ENCODE results near the gene CACNA1C. TPM values are rescaled to one million over a fixed set of nuclear protein-coding genes. Genes with fewer than 3 reads are reported as not detected.

The CACNA1C gene
- total RNA-seq, 1 experiment from 2014 or later: not detected

DNA sequence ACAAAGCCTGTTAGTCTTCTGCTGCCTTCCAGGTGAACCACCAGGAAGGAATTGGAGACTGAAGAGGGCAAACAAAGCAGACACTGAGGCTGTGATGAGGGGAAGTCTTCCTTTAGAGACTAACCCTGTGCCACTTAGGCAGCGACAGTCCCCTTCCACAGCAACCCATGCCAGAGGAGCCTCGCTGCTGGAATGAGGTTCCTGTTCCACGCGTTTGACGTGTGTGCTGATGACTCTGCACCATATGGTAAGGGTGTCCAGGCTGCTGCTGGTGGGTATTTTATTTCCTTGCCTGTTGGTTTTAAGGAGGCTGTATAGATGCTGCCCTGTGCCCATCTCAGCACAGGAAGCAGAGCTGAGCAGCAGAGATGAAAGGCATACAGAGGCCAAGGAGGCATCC is 380.1 kb downstream of the CACNA1C start:
- Histone ChIP-seq H2AFZ (no peak overlapping the region), H3K27ac (no peak overlapping the region), H3K9me2 (ENCODE audit: insufficient read depth) (no peaks in the 10 kb centered on the region), H3K4me3 (no peak overlapping the region), H3K27me3 (ENCODE audit: insufficient read depth, low read depth) (peaks cover 75% of the 10 kb centered on the region), H3K4me2 (no peak overlapping the region), H4K20me1 (ENCODE audit: insufficient read depth) (no peaks in the 10 kb centered on the region), H3F3A (ENCODE audit: insufficient read depth, low read depth) (no peaks in the 10 kb centered on the region), H3K4me1 (replicated peaks; ENCODE audit: insufficient read depth) (no peaks in the 10 kb centered on the region), H3K79me2 (ENCODE audit: low read depth) (no peaks in the 10 kb centered on the region), H3K36me3 (ENCODE audit: low read depth) (no peaks in the 10 kb centered on the region), H3K9me3 (ENCODE audit: insufficient read depth, low read depth) (no peaks in the 10 kb centered on the region)
- no peak for DNase-seq
- CTCF ChIA-PET: no interaction called here
- BruUV-seq (replicated peaks): no TSS peak
- intact Hi-C loops (cut with micrococcal nuclease; ENCODE audit: unreplicated experiment): no loop called here
- POLR2A ChIA-PET (ENCODE audit: unreplicated experiment): no interaction called here
- TF ChIP-seq EZH2 (IDR thresholded peaks at IDR 0.05; ENCODE audit: low read depth): no peak
- no peak for TF ChIP-seq CTCF (conservative IDR thresholded peaks at IDR 0.05)

DNA sequence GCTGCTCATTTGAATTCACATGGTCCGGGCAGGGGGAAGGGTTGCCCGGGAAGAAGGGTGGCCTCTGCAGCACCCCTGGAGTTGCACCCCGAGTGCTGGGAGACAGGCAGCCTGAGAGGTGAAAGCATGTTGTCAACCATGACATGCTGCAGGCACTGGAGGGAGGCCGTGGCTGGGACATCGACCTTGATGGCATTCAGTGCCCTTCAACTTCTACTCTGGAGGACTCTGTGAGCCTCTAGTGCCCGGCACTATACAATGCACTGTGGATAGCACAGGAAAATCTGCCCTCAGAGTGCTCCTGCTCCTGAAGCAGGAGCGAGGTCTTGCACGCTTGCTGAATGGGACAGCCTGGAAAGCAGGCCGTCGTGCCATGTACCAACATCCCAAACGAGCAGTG is 382.7 kb downstream of the CACNA1C start:
- Histone ChIP-seq H3K4me3 (no peak overlapping the region), H3K27me3 (ENCODE audit: insufficient read depth, low read depth) (peaks cover 71% of the 10 kb centered on the region), H3K4me1 (replicated peaks; ENCODE audit: insufficient read depth) (no peaks in the 10 kb centered on the region), H3F3A (ENCODE audit: insufficient read depth, low read depth) (no peaks in the 10 kb centered on the region), H3K36me3 (ENCODE audit: low read depth) (no peaks in the 10 kb centered on the region), H3K9me3 (ENCODE audit: insufficient read depth, low read depth) (no peaks in the 10 kb centered on the region), H2AFZ (no peak overlapping the region), H3K4me2 (no peak overlapping the region), H3K79me2 (ENCODE audit: low read depth) (no peaks in the 10 kb centered on the region), H3K9me2 (ENCODE audit: insufficient read depth) (no peaks in the 10 kb centered on the region), H3K27ac (no peak overlapping the region), H4K20me1 (ENCODE audit: insufficient read depth) (no peaks in the 10 kb centered on the region)
- no peak for DNase-seq
- BruUV-seq (replicated peaks): no TSS peak
- TF ChIP-seq CTCF (conservative IDR thresholded peaks at IDR 0.05) (no peak), EZH2 (IDR thresholded peaks at IDR 0.05; ENCODE audit: low read depth) (no peak)
- intact Hi-C loops (cut with micrococcal nuclease; ENCODE audit: unreplicated experiment): no loop called here
- CTCF ChIA-PET: no interaction called here
- POLR2A ChIA-PET (ENCODE audit: unreplicated experiment): no interaction called here

DNA sequence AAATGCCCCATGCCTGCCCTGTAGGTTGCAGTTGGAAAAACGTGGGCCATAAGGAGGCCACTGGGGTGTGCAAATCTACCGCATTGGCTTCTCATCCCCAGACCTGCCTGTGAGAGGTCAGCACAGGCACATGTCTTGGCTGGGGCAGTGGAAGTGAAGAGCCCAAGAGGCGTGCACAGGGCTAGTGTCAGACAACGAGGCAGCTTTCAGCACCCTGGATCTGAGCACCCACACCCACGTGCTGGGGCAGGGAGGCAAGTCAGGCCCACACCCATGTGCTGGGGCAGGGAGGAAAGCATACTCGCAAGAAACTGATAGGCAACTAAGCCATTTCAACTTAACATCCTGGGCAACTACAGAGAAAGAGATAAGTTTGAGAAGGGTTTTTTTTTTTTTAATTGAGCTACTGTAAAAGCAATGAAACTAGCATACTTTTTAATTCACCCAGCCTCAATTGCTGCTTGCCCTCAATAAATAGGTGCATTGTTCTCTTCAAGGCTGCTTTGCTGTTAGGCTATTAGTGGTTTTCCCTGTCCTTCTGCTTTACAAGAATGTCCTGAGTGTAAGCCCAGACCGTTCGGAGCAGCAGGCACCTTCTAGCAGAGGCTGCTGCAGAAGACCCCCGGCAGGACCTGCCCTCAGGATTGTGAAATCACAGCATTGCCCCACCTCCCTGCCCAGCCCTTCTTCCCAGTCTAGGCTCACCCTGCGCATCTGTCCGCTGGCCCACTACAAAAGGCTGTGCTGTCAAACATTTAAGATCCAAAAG is 386.7 kb downstream of the CACNA1C start:
- H3K27me3 ChIP-seq (ENCODE audit: insufficient read depth, low read depth): peaks cover 67% of the 10 kb centered on the region
- no peaks in the 10 kb centered on the region for H3K9me3 ChIP-seq (ENCODE audit: insufficient read depth, low read depth)
- H3K4me1 ChIP-seq (replicated peaks; ENCODE audit: insufficient read depth): no peaks in the 10 kb centered on the region
- no peaks in the 10 kb centered on the region for H3K9me2 ChIP-seq (ENCODE audit: insufficient read depth)
- ChIA-PET CTCF (no interaction called here), POLR2A (ENCODE audit: unreplicated experiment) (no interaction called here)
- DNase-seq: no peak
- intact Hi-C loops (cut with micrococcal nuclease; ENCODE audit: unreplicated experiment): no loop called here
- H3K79me2 ChIP-seq (ENCODE audit: low read depth): no peaks in the 10 kb centered on the region
- TF ChIP-seq EZH2 (IDR thresholded peaks at IDR 0.05; ENCODE audit: low read depth): no peak
- TF ChIP-seq CTCF (conservative IDR thresholded peaks at IDR 0.05): no peak
- no TSS peak for BruUV-seq (replicated peaks)
- no peaks in the 10 kb centered on the region for H4K20me1 ChIP-seq (ENCODE audit: insufficient read depth)
- no peaks in the 10 kb centered on the region for H3F3A ChIP-seq (ENCODE audit: insufficient read depth, low read depth)
- H3K4me2 ChIP-seq: no peak overlapping the region
- H3K36me3 ChIP-seq (ENCODE audit: low read depth): no peaks in the 10 kb centered on the region
- no peak overlapping the region for H3K4me3 ChIP-seq
- no peak overlapping the region for H2AFZ ChIP-seq
- no peak overlapping the region for H3K27ac ChIP-seq

Measured in PC-9 (cell line).